Lung (tissue), 12 donors: ENCODE results near the gene SHC3. TPM values are rescaled to one million over a fixed set of nuclear protein-coding genes. Genes with fewer than 3 reads are reported as not detected.

Experiments used
- ATAC-seq: fragments of 200-7000 bp; cut with Tn5 transposase; one replicate; pipeline ENCODE4 v1.9.1; 2020; ENCODE audit warnings: moderate number of reproducible peaks; ENCODE audit not compliant: insufficient read depth, low FRiP score
- DNase-seq, 3 donors: peaks; one replicate each; pipeline ENCODE4 v3.0.0-alpha.2; 2013 to 2017
- H3K27ac ChIP-seq, 2 donors: one replicate each; pipeline ENCODE4 v1.5.1; 2013; ENCODE audit warnings: mild to moderate bottlenecking in 2 of 2, moderate library complexity in 2 of 2, control low read depth in 1 of 2, inconsistent platforms in 1 of 2, low read depth in 1 of 2, low read length in 1 of 2
- H3K27me3 ChIP-seq, 3 donors: one replicate each; pipeline ENCODE4 v1.5.1; 2013; ENCODE audit warnings: low read length in 2 of 3; ENCODE audit not compliant: control insufficient read depth in 3 of 3, insufficient read depth in 3 of 3
- H3K36me3 ChIP-seq, 4 donors: one replicate each; pipeline ENCODE4 v1.5.1; 2013; ENCODE audit warnings: low read length in 4 of 4, mild to moderate bottlenecking in 1 of 4, moderate library complexity in 1 of 4; ENCODE audit not compliant: control insufficient read depth in 4 of 4, insufficient read depth in 4 of 4
- H3K4me1 ChIP-seq, 5 donors: one replicate each; pipeline ENCODE4 v1.5.1; 2013; ENCODE audit warnings: low read length in 5 of 5, mild to moderate bottlenecking in 2 of 5, moderate library complexity in 1 of 5; ENCODE audit not compliant: control insufficient read depth in 5 of 5, insufficient read depth in 5 of 5
- H3K4me3 ChIP-seq: one replicate; pipeline ENCODE4 v1.5.1; 2013; ENCODE audit warnings: mild to moderate bottlenecking, control low read depth, moderate library complexity
- H3K9ac ChIP-seq, 2 donors: one replicate each; pipeline ENCODE4 v1.5.1; 2013; ENCODE audit warnings: low read length in 2 of 2, control low read depth in 1 of 2; ENCODE audit not compliant: insufficient read depth in 1 of 2
- H3K9me3 ChIP-seq, 4 donors: one replicate each; pipeline ENCODE4 v1.5.1; 2013; ENCODE audit warnings: low read length in 3 of 4, mild to moderate bottlenecking in 1 of 4, moderate library complexity in 1 of 4; ENCODE audit not compliant: control insufficient read depth in 4 of 4, insufficient read depth in 3 of 4
- CTCF ChIP-seq: IDR thresholded peaks from 2 replicates; pipeline ENCODE4 v1.5.1; 2012; ENCODE audit warnings: mild to moderate bottlenecking; ENCODE audit errors: control extremely low read depth, extremely low read depth
- WGBS, 2 donors: extraction: QIAGEN DNeasy Blood & Tissue Kit; methylation state at CpG; one replicate each; pipeline ENCODE4 v1.1.7; 2013; 5-methylcytosine and 5-hydroxymethylcytosine counted together
- polyA plus RNA-seq, 2 donors: library from polyadenylated mRNA; stranded (reverse); fragments of 200-250 nt; gene quantifications; one replicate each; pipeline ENCODE4 v1.2.1, GENCODE V29; 2013
- total RNA-seq, 2 donors: library from RNA; depleted of rRNA in 1 of 2; stranded (reverse); fragments of >200 nt in 1 of 2; gene quantifications; one replicate each; pipeline ENCODE4 v1.2.1, GENCODE V29; 2014 to 2021
- donor health status: control.
- donor health status: control.
- donor health status: Bipolar disorder and iron deficiency.
- donor health status: healthy.
- donor health status: DM: yes; HTN: yes; CAD: no.

Gene SHC3
- total and polyA plus RNA-seq, 4 donors = 1.8 to 19.2 (median 4.0) TPM

- Histone ChIP-seq H3K4me1 (peaks cover 0 to 8% (median 0%) of the 10 kb centered on the region in 5 donors), H3K4me3 (no peak overlapping the region), H3K27ac (no peak overlapping the region), H3K27me3 (no peaks in the 10 kb centered on the region), H3K36me3 (no peaks in the 10 kb centered on the region), H3K9me3 (no peaks in the 10 kb centered on the region), H3K9ac (no peak overlapping the region)
- DNase-seq (peak; percentile 58 to 76 (median 66)), ATAC-seq (no peak)
- 48 to 54% methylated on average over 11 of the region's 11 CpGs for WGBS, 2 donors
- TF ChIP-seq CTCF = no peak
These were observed 39.7 kb upstream of the SHC3 start for GRCh38 chr9:89218040-89218928.

- no peak for TF ChIP-seq CTCF
- 71 to 79% methylated on average over 3 of the region's 3 CpGs for WGBS, 2 donors
- no peaks in the 10 kb centered on the region for H3K27me3 ChIP-seq
- H3K9me3 ChIP-seq = peaks cover 0 to 3% (median 1%) of the 10 kb centered on the region in 4 donors
- peaks cover 0 to 8% (median 0%) of the 10 kb centered on the region in 5 donors for H3K4me1 ChIP-seq
- H3K9ac ChIP-seq = no peak overlapping the region
- no peak overlapping the region for H3K27ac ChIP-seq
- ATAC-seq = no peak
- no peaks in the 10 kb centered on the region for H3K36me3 ChIP-seq
- H3K4me3 ChIP-seq = no peak overlapping the region
- DNase-seq = no peak
These were observed 36.7 kb upstream of the SHC3 start for GRCh38 chr9:89215342-89215741.

GRCh38 chr9:89213396-89213880 lies 34.8 kb upstream of the SHC3 start:
- ATAC-seq = no peak
- 71 to 90% methylated on average over 3 of the region's 3 CpGs for WGBS, 2 donors

More at GRCh38 chr9:89213396-89213880, 34.8 kb upstream of the SHC3 start:
- no peaks in the 10 kb centered on the region for H3K36me3 ChIP-seq
- H3K9ac ChIP-seq = no peak overlapping the region
- peaks cover 0 to 5% (median 0%) of the 10 kb centered on the region in 5 donors for H3K4me1 ChIP-seq
- H3K9me3 ChIP-seq = peaks cover 0 to 3% (median 1%) of the 10 kb centered on the region in 4 donors
- no peak overlapping the region for H3K27ac ChIP-seq
- DNase-seq = peak in 2 of 3 donors; percentile 39 to 53
- no peak overlapping the region for H3K4me3 ChIP-seq
- TF ChIP-seq CTCF = no peak
- H3K27me3 ChIP-seq = no peaks in the 10 kb centered on the region
